DLD1 (cell line): Measurements from ENCODE around the gene UNC50.
"Not testable (repeated sequence)": the region's sequence is repeated elsewhere in the genome, so short reads cannot be mapped to it uniquely, and the experiment has no call there.

Experiments used
- in situ Hi-C: cut with HindIII; loops from 2 replicates; pipeline ENCODE4 v1.10.0; 2017; ENCODE audit warnings: low sequenced_read_pairs

The UNC50 gene

GRCh38 chr2:98573426-98573825 lies 35.0 kb upstream of the UNC50 start:
- in situ Hi-C loops = no loop called here

GRCh38 chr2:98576666-98577312 lies 31.6 kb upstream of the UNC50 start:
- in situ Hi-C loops = no loop called here

GRCh38 chr2:98577313-98577712 lies 31.1 kb upstream of the UNC50 start:
- in situ Hi-C loops = no loop called here

GRCh38 chr2:98578231-98578630 lies 30.2 kb upstream of the UNC50 start:
- in situ Hi-C loops = no loop called here

GRCh38 chr2:98579926-98580325 lies 28.5 kb upstream of the UNC50 start:
- in situ Hi-C loops = no loop called here

GRCh38 chr2:98580656-98581284 lies 27.6 kb upstream of the UNC50 start:
- in situ Hi-C loops = no loop called here

GRCh38 chr2:98582523-98582922 lies 25.9 kb upstream of the UNC50 start:
- in situ Hi-C loops = no loop called here

GRCh38 chr2:98583276-98583675 lies 25.1 kb upstream of the UNC50 start:
- in situ Hi-C loops = no loop called here

- in situ Hi-C loops = no loop called here
These were observed 24.4 kb upstream of the UNC50 start for GRCh38 chr2:98583816-98584618.

GRCh38 chr2:98585386-98585785 lies 23.0 kb upstream of the UNC50 start:
- in situ Hi-C loops = no loop called here

- in situ Hi-C loops = no loop called here
These were observed 21.7 kb upstream of the UNC50 start for GRCh38 chr2:98586551-98587140.

GRCh38 chr2:98588880-98589431 lies 19.4 kb upstream of the UNC50 start:
- in situ Hi-C loops = no loop called here

- in situ Hi-C loops = no loop called here
These were observed 18.9 kb upstream of the UNC50 start for GRCh38 chr2:98589489-98589888.

- in situ Hi-C loops = no loop called here
These were observed 15.8 kb upstream of the UNC50 start for GRCh38 chr2:98592565-98592964.

GRCh38 chr2:98594665-98595064 lies 13.7 kb upstream of the UNC50 start:
- in situ Hi-C loops = not testable (repeated sequence)

- in situ Hi-C loops = no loop called here
These were observed 9.5 kb upstream of the UNC50 start for GRCh38 chr2:98598781-98599428.

- in situ Hi-C loops = no loop called here
These were observed 6.8 kb upstream of the UNC50 start for GRCh38 chr2:98601532-98602132.

- in situ Hi-C loops = no loop called here
These were observed 3.8 kb upstream of the UNC50 start for GRCh38 chr2:98604547-98604946.

GRCh38 chr2:98605076-98605475 lies 3.3 kb upstream of the UNC50 start:
- in situ Hi-C loops = no loop called here

GRCh38 chr2:98606431-98606830 lies 2.0 kb upstream of the UNC50 start:
- in situ Hi-C loops = no loop called here
